ENCODE measurements around the gene SMURF2.

GRCh38 chr17:64580384-64581315 is 81.5 kb downstream of the SMURF2 start:
- no peak for TF ChIP-seq POLR2A (IDR thresholded peaks at IDR 0.05)
- TF ChIP-seq CTCF (IDR thresholded peaks at IDR 0.05) = no peak

Data from heart left ventricle (tissue), 13 donors.